H7 (cell line): Measurements from ENCODE around the gene ADGRL3. TPM values are rescaled to one million over a fixed set of nuclear protein-coding genes. Genes with fewer than 3 reads are reported as not detected.
"Not testable (repeated sequence)": the region's sequence is repeated elsewhere in the genome, so short reads cannot be mapped to it uniquely, and the experiment has no call there.

Experiments used
- DNase-seq: peaks from one replicate; pipeline ENCODE4 v3.0.0; 2012
- H3K27me3 ChIP-seq: 2 replicates; pipeline ENCODE4 v1.6.0; 2011; ENCODE audit warnings: mild to moderate bottlenecking, low read length; ENCODE audit not compliant: control insufficient read depth, insufficient read depth
- H3K36me3 ChIP-seq: replicated peaks from 2 replicates; pipeline ENCODE4 v1.5.1; 2011; ENCODE audit warnings: low read length; ENCODE audit not compliant: control insufficient read depth, insufficient read depth
- H3K4me3 ChIP-seq: 2 replicates; pipeline ENCODE4 v1.5.1; 2011; ENCODE audit warnings: low read depth, mild to moderate bottlenecking, control low read depth, low read length, moderate library complexity; ENCODE audit not compliant: insufficient read depth
- total RNA-seq: library from RNA; depleted of rRNA; stranded (reverse); fragments of >200 nt; shearing (Covaris generic); gene quantifications from 2 replicates; pipeline ENCODE4 v1.2.3, GENCODE V29; 2014

Gene ADGRL3
- total RNA-seq, 1 experiment from 2014 or later = 6.8 TPM

DNA sequence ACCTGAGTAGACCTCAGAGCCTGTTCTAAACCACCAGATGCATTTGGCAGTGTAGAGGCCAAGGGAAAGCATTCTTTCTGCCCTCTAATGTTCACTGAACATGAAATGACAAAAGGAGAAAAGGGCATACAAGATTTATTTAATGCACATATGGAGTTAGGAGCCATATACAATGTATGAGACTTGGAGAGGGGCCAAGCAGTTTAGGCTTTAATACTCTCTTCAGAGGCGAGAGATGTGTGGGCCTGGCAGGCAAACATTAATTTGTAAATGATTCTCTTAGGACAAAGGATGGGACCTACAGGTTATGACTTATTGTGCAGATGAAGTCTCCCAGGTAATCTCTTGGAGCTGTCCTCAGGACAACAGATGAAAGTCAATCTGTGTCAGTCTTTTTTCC is 631.9 kb downstream of the ADGRL3 start:
- Histone ChIP-seq H3K4me3 (no peak overlapping the region), H3K36me3 (no peaks in the 10 kb centered on the region), H3K27me3 (no peaks in the 10 kb centered on the region)
- no peak for DNase-seq

DNA sequence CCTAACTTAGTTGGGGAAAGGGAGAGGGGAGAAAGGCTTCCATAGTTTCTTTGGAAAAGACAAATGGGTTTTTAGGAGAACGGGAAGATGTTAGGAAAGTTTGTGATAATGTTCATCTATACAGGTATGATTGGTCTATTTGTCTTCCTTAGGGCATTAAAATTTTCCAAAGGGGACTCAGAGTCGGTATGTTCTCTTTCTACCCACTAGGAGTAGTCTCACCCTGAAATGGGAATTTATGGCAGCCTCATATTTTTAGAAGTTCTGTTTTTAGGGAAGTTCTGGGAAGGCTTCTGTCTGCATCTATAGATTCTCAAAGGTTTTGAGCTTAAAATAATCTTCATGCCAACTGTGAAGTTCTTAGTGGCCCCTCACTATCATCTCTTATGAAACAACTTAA is 637.3 kb downstream of the ADGRL3 start:
- Histone ChIP-seq H3K27me3 (no peaks in the 10 kb centered on the region), H3K36me3 (no peaks in the 10 kb centered on the region), H3K4me3 (no peak overlapping the region)
- DNase-seq = no peak

DNA sequence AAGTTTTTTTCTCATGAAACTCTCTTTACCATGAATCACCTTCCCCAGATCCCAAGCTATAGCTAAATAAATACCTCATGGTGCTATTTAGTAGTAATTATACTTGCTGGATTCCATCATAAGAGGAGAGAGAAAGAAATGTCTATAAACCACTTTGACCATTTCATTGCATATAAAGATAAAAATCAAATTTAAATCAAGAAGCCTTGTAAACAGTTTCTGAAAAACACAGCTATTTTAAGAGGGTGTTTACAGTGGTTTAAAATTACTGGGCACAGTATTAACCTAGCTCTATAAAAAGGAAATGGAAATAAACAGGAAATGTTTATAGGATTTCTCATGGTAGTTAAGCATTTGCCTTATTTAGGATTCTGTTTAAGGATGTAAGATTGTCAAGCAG is 637.9 kb downstream of the ADGRL3 start:
- Histone ChIP-seq H3K27me3 (no peaks in the 10 kb centered on the region), H3K36me3 (no peaks in the 10 kb centered on the region), H3K4me3 (no peak overlapping the region)
- DNase-seq = no peak

DNA sequence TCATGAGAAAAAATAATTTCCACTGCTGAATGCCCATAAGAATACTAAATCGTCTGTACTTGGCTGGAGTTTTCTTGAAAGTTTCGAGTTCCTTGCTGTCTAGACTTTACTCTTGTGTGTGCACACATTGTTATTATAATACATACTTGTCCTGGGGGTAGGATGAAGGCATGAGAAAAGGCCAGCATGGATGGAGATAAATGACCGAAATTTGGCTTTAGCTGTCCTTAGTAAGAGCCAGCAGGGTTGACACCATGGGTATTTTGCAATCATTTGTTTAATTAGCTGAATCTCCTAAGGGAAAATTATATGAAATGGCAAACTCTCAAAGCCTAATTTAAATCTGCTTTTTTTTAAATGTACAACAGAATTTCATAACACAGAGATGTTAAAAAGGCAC is 641.6 kb downstream of the ADGRL3 start:
- no peak overlapping the region for H3K4me3 ChIP-seq
- no peak for DNase-seq
- no peaks in the 10 kb centered on the region for H3K36me3 ChIP-seq
- H3K27me3 ChIP-seq = no peaks in the 10 kb centered on the region

DNA sequence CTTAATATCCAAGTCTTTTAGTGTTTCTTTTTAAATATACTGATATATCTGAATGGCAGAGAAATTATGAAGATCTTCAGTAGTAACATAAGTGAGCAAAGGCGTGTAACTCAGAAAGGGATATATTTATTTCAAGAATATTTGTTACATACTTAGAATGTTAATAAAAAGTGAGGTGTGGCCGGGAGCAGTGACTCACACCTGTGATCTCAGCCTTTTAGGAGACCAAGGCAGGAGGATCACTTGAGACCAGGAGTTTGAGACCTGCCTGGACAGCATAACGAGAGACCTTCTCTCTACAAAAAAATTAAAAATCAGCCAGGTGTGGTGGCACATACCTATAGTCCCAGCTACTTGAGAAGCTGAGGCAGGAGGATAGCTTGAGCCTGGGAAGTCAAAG is 651.0 kb downstream of the ADGRL3 start:
- DNase-seq = no peak
- H3K36me3 ChIP-seq = no peaks in the 10 kb centered on the region; the same call in 1 of the 2 replicates

DNA sequence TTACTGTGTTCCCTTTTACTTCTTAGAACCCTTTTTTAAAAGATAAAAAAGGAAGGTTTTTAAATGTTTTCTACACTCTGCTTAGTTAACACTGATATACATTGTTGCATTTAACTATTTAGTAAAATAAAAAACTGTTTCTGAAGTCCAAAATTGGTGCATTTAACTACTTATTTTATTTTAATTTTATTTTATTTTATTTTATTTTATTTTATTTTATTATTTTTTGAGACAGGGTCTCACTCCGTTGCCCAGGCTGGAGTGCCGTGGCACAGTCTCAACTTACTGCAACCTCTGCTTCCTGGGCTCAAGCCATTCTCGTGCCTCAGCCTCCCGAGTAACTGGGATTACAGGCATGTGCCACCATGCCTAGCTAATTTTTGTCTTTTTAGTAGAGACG is 652.0 kb downstream of the ADGRL3 start:
- DNase-seq, H3K4me3 ChIP-seq, H3K27me3 ChIP-seq, H3K36me3 ChIP-seq: not testable (repeated sequence)

More for the DNA sequence above, 651.0 kb downstream of the ADGRL3 start:
- H3K27me3 ChIP-seq = no peaks in the 10 kb centered on the region
- no peak overlapping the region for H3K4me3 ChIP-seq

DNA sequence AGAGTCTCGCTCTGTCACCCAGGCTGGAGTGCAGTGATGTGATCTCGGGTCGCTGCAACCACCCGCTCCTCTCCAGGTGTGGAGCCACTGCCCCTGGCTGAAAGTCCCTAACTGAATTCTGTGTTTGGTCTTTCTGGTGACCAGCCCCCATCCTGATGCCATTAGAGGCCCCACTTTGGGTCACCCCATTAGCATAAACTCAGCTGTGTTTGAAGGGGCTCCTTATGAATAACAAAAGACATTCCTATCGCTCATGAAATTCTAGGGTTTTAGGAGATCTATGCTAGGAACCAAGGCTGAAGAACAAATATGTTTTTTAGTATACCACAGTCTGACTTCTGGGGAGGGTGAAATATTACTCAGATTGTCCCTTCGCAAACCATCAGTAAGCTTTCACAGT is 652.9 kb downstream of the ADGRL3 start:
- Histone ChIP-seq H3K27me3 (no peaks in the 10 kb centered on the region), H3K36me3 (no peaks in the 10 kb centered on the region), H3K4me3 (no peak overlapping the region)
- no peak for DNase-seq

DNA sequence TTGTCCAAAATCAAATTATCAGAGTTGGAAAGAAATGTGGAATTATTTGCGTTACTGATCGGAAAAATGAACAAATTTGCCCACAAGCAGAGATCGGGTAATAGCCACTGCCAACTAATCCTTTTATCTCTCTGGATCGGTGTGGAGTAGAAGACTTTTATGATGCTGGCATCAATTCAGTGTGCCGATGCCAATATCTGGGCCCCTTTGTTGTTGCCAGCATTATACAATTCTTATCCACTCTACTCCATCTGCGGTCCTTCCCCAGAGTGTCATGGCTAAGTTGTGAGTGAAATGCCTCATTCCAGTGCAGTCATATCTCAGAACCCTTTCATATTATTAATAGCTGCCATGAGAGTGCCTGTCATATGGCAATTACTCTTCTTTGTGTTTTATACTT is 660.2 kb downstream of the ADGRL3 start:
- no peak overlapping the region for H3K4me3 ChIP-seq

DNA sequence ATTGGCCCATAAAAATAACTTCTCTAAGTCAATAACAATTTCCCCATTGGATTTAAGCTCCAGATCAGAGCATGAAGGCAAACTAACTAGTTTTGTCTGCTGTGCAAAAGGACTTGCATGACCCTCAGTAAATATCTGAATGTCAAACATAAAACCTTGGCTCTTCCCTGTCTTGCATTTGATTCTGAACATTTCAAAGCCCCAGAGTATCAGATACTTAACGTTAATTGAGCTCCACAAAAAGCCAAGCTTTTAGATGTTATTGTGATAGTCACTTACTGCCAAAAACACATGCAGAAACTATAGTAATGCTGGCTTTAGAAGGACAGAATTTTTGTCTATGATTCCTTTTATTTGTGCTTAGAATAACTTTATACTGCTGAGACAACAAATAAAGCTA is 664.2 kb downstream of the ADGRL3 start:
- no peak for DNase-seq
- H3K27me3 ChIP-seq = no peaks in the 10 kb centered on the region

More for the DNA sequence above, 660.2 kb downstream of the ADGRL3 start:
- no peaks in the 10 kb centered on the region for H3K36me3 ChIP-seq
- no peaks in the 10 kb centered on the region for H3K27me3 ChIP-seq
- no peak for DNase-seq

DNA sequence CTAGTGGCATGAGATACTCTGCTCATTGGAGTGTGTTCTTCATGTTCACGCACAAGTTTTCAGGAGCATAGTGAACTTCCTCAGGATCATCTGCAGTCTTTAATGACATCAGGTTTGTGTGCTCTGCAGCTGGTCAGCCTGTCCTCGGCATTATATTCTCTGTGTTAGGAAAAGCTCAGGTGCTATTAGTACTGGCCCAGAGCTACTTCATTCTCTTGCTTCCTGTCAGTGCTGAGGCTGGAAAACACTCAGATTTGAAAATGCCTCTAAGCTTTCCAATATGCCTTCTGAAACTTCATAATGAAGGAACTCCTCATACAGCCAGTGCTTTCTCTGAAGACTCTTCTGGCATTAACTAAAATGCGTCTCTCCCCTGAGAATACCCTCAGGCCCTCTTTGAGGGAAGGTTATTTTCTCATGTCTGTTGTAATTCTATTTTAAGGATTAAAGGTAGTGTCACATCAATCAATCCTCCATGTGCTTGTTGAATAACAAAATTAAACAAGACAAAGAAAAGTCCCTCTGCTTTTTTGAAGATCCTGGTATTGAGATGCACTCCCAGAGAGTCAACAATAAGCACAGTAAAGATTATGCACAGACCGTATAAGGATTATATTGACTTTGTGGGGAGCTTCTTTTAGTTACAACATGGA is 666.4 kb downstream of the ADGRL3 start:
- no peak overlapping the region for H3K4me3 ChIP-seq
- no peaks in the 10 kb centered on the region for H3K36me3 ChIP-seq
- no peaks in the 10 kb centered on the region for H3K27me3 ChIP-seq
- no peak for DNase-seq

More for the DNA sequence above, 664.2 kb downstream of the ADGRL3 start:
- Histone ChIP-seq H3K4me3 (no peak overlapping the region), H3K36me3 (no peaks in the 10 kb centered on the region)

DNA sequence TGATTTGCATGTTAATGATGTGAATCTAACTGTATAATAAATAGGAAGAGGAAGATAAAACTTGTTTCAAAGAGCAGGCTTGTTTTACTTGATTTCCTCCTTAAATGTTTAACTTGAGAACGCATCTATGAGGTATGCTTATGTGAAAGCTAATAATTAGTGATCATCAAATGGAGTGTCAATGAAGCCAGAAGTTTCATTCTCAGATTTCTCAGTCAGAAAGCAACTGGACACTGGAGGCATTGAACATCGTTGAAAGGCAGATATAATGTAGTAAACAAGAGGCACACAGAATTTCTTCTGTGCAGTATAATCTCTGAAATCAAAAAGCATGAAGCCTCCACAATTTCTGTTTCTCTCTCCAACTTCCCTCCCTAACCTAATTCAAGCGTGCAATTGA is 672.9 kb downstream of the ADGRL3 start:
- no peaks in the 10 kb centered on the region for H3K27me3 ChIP-seq
- no peaks in the 10 kb centered on the region for H3K36me3 ChIP-seq
- DNase-seq = no peak
- H3K4me3 ChIP-seq = no peak overlapping the region

DNA sequence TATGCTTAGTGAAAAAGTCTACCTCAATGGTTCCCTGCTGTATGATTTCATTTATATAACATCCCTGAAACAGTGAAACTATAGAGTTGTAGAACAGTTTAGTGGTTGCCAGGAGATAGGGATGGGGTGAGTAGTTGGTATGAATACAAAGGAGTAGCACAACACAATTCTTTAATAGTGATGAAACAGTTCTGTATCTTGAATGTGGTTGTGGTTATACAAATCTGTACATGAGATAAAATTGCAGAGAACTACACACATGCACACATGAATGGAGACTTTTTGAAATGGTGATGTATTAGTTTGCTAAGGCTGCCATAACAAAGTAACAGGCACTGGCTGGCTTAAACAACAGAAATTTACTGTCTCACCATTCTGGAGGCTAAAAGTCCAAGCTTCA is 677.1 kb downstream of the ADGRL3 start:
- Histone ChIP-seq H3K27me3 (no peaks in the 10 kb centered on the region), H3K36me3 (no peaks in the 10 kb centered on the region), H3K4me3 (no peak overlapping the region)
- no peak for DNase-seq

DNA sequence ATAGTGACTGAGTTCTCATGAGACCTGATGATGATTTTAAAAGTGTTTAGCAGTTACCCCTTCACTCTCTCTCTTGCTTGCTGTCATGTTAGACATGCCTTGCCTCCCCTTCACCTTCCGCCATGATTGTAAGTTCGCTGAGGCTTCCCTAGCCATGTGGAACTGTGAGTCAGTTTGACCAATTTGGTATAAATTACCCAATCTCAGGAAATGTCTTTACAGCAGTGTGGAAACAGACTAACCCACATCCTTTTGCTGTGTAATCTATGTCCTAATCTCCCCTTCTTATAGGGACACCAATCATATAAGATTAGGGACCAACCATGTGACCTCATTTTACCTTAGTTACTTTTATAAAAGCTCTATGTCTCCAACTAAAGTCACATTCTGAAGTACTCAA is 677.8 kb downstream of the ADGRL3 start:
- Histone ChIP-seq H3K27me3 (no peaks in the 10 kb centered on the region), H3K36me3 (no peaks in the 10 kb centered on the region), H3K4me3 (no peak overlapping the region)
- no peak for DNase-seq

DNA sequence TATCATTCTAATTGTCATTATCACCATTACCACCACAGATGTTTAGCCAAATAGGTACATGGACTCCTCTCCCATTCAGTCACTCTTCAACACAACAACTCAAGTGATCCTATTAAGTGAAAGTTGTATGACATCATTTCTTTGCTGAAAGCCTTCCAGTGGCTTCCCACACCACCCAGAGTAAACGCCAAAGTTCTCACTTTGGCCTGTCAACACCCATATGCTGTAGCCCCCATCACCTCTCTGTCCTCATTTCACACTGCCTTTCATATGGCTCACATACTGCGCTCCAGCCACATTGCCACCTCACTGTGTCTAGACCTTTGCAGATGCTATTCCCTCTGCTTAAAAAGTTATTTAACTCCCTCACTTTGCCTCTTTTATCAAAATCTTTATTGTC is 682.3 kb downstream of the ADGRL3 start:
- no peak for DNase-seq
- Histone ChIP-seq H3K4me3 (no peak overlapping the region), H3K27me3 (no peaks in the 10 kb centered on the region), H3K36me3 (no peaks in the 10 kb centered on the region)

DNA sequence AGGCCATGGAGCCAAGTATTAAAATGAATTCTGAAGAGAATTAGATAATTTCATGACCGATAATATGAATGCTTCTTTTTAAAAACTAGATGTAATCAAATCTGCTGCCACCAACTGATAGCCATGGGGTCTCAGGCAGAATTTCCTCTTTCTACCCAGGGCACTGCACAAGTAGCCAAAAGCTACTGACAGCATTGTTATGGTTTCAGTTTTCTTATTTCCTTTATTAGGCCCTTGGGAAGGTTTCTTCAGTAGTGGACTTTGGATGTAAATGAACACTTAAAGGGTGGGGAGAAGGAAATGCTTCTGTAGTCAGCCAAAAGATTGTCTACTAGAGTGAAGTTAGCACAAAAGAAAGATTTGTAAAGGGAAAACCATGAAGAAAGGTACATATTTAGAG is 686.0 kb downstream of the ADGRL3 start:
- no peak overlapping the region for H3K4me3 ChIP-seq
- H3K27me3 ChIP-seq = no peaks in the 10 kb centered on the region
- H3K36me3 ChIP-seq = no peaks in the 10 kb centered on the region
- DNase-seq = no peak

DNA sequence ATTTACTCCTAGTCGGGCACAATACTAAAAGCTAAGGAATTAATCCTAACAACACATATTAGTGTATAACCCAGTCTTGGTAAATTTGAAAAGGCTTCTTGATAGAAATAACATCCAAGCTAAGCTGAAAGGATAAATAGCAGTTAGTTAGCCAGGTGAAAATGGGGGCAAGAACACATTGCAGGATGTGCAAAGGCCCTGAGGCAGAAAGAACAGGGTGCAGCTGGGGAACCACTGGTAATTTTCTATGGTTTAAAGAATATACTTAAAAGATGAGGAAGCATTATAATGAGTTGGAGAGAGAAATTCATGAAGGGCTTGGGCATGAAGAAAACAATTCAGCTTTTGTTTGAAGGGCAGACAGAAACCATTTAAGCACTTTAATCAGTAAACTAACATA is 689.0 kb downstream of the ADGRL3 start:
- Histone ChIP-seq H3K36me3 (no peaks in the 10 kb centered on the region), H3K27me3 (no peaks in the 10 kb centered on the region), H3K4me3 (no peak overlapping the region)
- no peak for DNase-seq
